GM12892 (cell line): ENCODE results near the gene GNB2.

Experiments
- POLR2A ChIP-seq: IDR thresholded peaks from 2 replicates; pipeline ENCODE4 v1.6.1; 2011; ENCODE audit warnings: low read depth, low read length, control low read depth
- POLR2AphosphoS5 ChIP-seq: IDR thresholded peaks from 2 replicates; pipeline ENCODE4 v1.6.1; 2011; ENCODE audit warnings: low read depth, low read length, control low read depth
- TAF1 ChIP-seq: IDR thresholded peaks from 2 replicates; pipeline ENCODE4 v1.6.1; 2011; ENCODE audit warnings: low read depth, mild to moderate bottlenecking, control low read depth, low read length, borderline replicate concordance

GRCh38 chr7:100665168-100665726 is 8.3 kb upstream of the GNB2 start:
- TF ChIP-seq POLR2AphosphoS5 = no peak
- no peak for TF ChIP-seq POLR2A
- TF ChIP-seq TAF1 = no peak
